Measurements from ENCODE around the gene CLMN. TPM values are rescaled to one million over a fixed set of nuclear protein-coding genes. Genes with fewer than 3 reads are reported as not detected.

Gene CLMN
- total RNA-seq, 1 experiment from 2014 or later = 33.4 TPM

GRCh38 chr14:95256776-95257060 lies 63.0 kb downstream of the CLMN start:
- Histone ChIP-seq H3K79me2 (ENCODE audit: insufficient read depth, low read length) (no peaks in the 10 kb centered on the region), H3K4me3 (replicated peaks in 1 of 2; ENCODE audit: low read depth in 1 of 2, low read length in 2 of 2) (no peak overlapping the region), H3K4me2 (ENCODE audit: low read length) (0 out of 2 replicates have a peak overlapping the region, but pooled peaks have one; percentile 38), H3K9me2 (ENCODE audit: insufficient read depth) (no peaks in the 10 kb centered on the region), H4K20me1 (ENCODE audit: insufficient read depth) (no peaks in the 10 kb centered on the region), H3K9ac (ENCODE audit: low read length) (no peak overlapping the region), H2AFZ (ENCODE audit: low read depth, low read length, poor library complexity, severe bottlenecking) (no peak overlapping the region), H3K4me1 (ENCODE audit: control insufficient read depth in 1 of 2, insufficient read depth in 2 of 2, low read length in 2 of 2) (peaks cover 3 to 57% of the 10 kb centered on the region in 2 experiments; a peak in 3 of 4 replicates), H3K27me3 (ENCODE audit: insufficient read depth, low read length) (no peaks in the 10 kb centered on the region), H3K27ac (ENCODE audit: low read depth, low read length) (no peak overlapping the region), H3K9me3 (ENCODE audit: control insufficient read depth in 1 of 2, insufficient read depth in 1 of 2, low read depth in 1 of 2, low read length in 2 of 2) (no peaks in the 10 kb centered on the region), H3K36me3 (ENCODE audit: control insufficient read depth in 1 of 2, insufficient read depth in 2 of 2, low read length in 2 of 2) (no peaks in the 10 kb centered on the region)
- DNase-seq (ENCODE audit: low read depth, low spot score) (no peak), ATAC-seq (no peak)
- BruUV-seq (replicated peaks) = no TSS peak
- CTCF ChIA-PET = no interaction called here
- intact Hi-C loops (cut with micrococcal nuclease) = no loop called here
- TF ChIP-seq REST (IDR thresholded peaks at IDR 0.05; ENCODE audit: low read depth) = no peak
- TF ChIP-seq ZNF274 (IDR thresholded peaks at IDR 0.05; ENCODE audit: low read depth, low read length) = no peak
- TF ChIP-seq CEBPB (IDR thresholded peaks at IDR 0.05; ENCODE audit: low read depth) = no peak
- TF ChIP-seq JUND (IDR thresholded peaks at IDR 0.05) = no peak
- TF ChIP-seq SRF (IDR thresholded peaks at IDR 0.05; ENCODE audit: low read depth) = no peak
- TF ChIP-seq CBX3 (IDR thresholded peaks at IDR 0.05; ENCODE audit: low read depth) = no peak
- no peak for TF ChIP-seq SP1 (IDR thresholded peaks at IDR 0.05; ENCODE audit: low read depth)
- TF ChIP-seq FOSL1 (IDR thresholded peaks at IDR 0.05; ENCODE audit: low read depth) = no peak
- no peak for TF ChIP-seq ELF1 (IDR thresholded peaks at IDR 0.05; ENCODE audit: borderline replicate concordance, low read depth)
- TF ChIP-seq POLR2AphosphoS5 (IDR thresholded peaks at IDR 0.05; ENCODE audit: low read depth, low read length) = no peak
- no peak for TF ChIP-seq ATF3 (IDR thresholded peaks at IDR 0.05)
- TF ChIP-seq EGR1 (IDR thresholded peaks at IDR 0.05; ENCODE audit: low read depth) = no peak
- RAD21 ChIA-PET (ENCODE audit: low non-redundant PET in 1 of 2, low total read pairs in 2 of 2, uncharacterized antibody in 2 of 2, unreplicated experiment in 2 of 2) = no interaction called here
- POLR2A ChIA-PET = no interaction called here
